ENCODE data around the gene KXD1.

DNA sequence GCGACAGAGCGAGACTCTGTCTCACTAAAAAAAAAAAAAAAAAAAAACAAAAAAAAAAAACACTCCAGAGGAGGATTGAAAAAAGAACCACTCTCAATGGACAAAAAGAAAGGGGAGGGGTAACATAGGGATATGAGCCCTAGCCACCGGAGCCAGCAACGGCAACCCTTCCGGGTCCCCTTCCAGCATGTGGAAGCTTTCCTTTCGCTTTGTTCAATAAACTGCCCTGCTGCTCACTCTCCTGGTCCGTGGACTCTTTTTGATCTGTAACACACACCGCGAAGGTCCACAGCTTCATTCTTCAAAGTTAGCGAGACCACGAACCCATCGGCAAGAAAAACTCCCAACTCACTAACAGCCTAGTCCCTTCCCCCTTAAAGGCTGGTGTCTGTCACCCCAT, 29.9 kb downstream of the KXD1 start:
- no peak for TF ChIP-seq ZNF274 (IDR thresholded peaks at IDR 0.05; ENCODE audit: low read depth, low read length)
- TF ChIP-seq YY1 (IDR thresholded peaks at IDR 0.05; ENCODE audit: insufficient read depth, insufficient read length) = no peak

Measured in NT2/D1 (cell line).